Measurements from ENCODE around the gene LRMDA.

DNA sequence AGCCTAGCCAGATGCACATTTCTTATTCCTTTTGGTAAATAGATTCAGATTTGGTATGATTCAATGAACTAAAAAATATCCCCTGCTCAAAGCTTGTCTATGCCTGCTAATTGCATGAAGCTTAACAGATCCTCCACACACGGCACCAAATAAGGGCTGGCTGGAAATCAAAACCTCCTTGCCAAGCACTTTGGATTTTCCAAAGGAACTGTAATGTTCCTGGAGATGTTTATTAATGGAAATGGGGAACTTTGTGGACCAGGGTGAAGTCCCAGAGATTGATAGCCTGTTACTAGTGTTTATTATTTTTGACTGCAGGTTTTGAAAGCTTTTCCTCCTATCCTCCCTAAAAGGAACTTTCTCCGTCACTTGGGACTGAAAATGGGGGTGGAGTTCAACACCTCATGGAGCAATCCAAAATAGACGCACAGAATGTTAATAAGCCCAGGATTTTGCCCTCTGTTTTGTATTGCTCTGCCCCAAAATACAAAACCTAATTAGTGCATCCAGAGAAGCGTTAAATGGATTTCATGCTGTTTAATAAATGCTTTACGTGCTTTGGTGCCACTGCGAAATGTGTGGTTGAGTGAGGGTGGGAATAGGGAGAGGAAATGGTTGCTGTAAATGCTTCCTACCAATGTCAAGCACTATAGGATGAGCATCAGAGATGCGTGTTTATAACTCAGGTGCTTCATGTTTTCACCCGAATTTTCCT is 1027.7 kb downstream of the LRMDA start:
- TF ChIP-seq EP300 (IDR thresholded peaks at IDR 0.05) (no peak), CTCF (IDR thresholded peaks at IDR 0.05) (no peak), POLR2A (IDR thresholded peaks at IDR 0.05) (no peak), POLR2AphosphoS5 (IDR thresholded peaks at IDR 0.05) (peak; percentile 82)
